ENCODE measurements around the gene P4HA2. TPM values are rescaled to one million over a fixed set of nuclear protein-coding genes. Genes with fewer than 3 reads are reported as not detected.

The P4HA2 gene
- total and polyA plus RNA-seq, 2 donors (not counting 3 experiments of a cell fraction or from before 2014, with no cell fraction given): 37.6 to 58.7 TPM

DNA sequence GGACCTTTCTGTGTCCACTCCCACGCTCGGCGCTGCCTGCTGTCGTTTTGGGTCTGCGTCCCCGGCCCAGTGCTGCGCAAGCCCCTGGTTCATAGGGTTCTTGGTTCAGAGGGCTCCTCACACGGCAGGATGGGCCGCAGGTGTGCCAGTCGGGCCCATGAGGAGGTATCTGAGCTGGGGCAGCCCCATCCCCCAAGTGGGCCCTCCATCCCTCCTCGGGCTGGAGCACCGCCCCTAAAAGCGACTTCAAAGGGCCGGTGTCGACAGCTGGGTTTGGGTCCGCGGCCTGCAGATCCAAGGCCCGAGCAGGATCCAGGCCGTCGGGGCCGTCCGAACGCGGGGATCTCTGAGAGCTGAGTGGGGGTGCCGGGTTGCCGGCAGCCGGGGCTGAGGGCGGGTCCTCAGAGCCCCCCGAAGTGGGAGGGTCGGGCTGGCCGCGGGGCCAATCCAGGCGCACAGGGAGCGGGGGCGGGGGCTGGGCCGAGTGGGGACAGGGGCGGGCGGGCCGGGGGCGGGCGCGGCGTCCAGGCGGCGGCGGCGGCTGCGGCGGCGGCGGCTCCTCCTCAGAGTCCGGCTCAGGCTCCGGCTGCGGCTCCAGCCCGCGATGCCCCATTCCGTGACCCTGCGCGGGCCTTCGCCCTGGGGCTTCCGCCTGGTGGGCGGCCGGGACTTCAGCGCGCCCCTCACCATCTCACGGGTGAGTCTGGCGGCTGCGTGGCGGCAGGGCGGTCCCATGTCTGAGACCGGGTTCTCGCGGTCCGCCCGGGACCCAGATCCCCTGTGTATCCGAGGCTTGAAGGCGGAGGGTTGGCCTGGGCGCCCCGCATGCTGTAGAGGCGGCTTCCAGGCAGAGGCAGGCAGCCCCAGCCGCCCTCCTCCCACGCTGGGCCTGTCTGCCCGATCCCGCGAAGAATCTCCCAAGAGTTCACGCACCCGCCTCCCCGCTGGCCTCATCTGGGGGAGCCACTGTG lies 29.8 kb upstream of the P4HA2 start, which contains the start of gene PDLIM4:
TSS of gene PDLIM4 (plus strand) at position 566 of the 971 bp plus-strand sequence. CDS start at position 605, 39 bp downstream.
- Histone ChIP-seq H3K4me2 (ENCODE audit: insufficient read depth, low read length) (peak within 1 kb of the TSS; percentile 75), H2AFZ (ENCODE audit: low read depth, low read length) (peak within 1 kb of the TSS; percentile 87), H3K4me3 (replicated peaks in 1 of 3; ENCODE audit: insufficient read depth in 1 of 3, low read depth in 1 of 3, low read length in 3 of 3) (peak within 1 kb of the TSS; percentile 59 to 78 (median 78)), H3K9me3 (replicated peaks; ENCODE audit: control insufficient read depth, insufficient read depth, low read length) (no peaks in the 10 kb centered on the region), H3K79me2 (ENCODE audit: control insufficient read depth, insufficient read depth, low read length) (peaks cover 41% of the 10 kb centered on the region), H3K36me3 (ENCODE audit: control insufficient read depth in 2 of 2, extremely low read depth in 1 of 2, insufficient read depth in 2 of 2, low read length in 2 of 2) (peaks cover 2% of the 10 kb centered on the region in 2 experiments), H4K20me1 (replicated peaks; ENCODE audit: control insufficient read depth, extremely low read depth, insufficient read depth, low read length) (no peaks in the 10 kb centered on the region), H3K9ac (replicated peaks; ENCODE audit: extremely low read depth, insufficient read depth, low read length) (peak within 1 kb of the TSS; percentile 96), H3K27ac (ENCODE audit: insufficient read depth, low read depth, low read length) (peak within 1 kb of the TSS; percentile 96), H3K27me3 (ENCODE audit: control insufficient read depth in 2 of 2, insufficient read depth in 2 of 2, low read length in 2 of 2) (no peaks in the 10 kb centered on the region), H3K4me1 (ENCODE audit: control insufficient read depth, extremely low read depth, insufficient read depth, low read length) (peaks cover 42% of the 10 kb centered on the region), H3K9me1 (replicated peaks; ENCODE audit: control insufficient read depth, extremely low read depth, insufficient read depth, low read length) (no peaks in the 10 kb centered on the region)
- intact Hi-C loops (cut with micrococcal nuclease): loop anchor here (1.0 kb wide), 3 partner anchors 19 to 38 kb away; partner anchors contain the start of gene P4HA2
- peak; percentile 62 for DNase-seq (ENCODE audit: low read depth, low spot score)
- BruUV-seq (replicated peaks): TSS peak; percentile 53
- dilution Hi-C loops (cut with MboI; ENCODE audit: extremely low pct_ligation_motif_present, low sequenced_read_pairs): no loop called here
- peak; percentile 67 for FAIRE-seq
- CTCF ChIA-PET: interaction anchor here (0.7 to 1.7 kb wide), 2 partner anchors 19 to 37 kb away, joined by 5 to 10 read pairs; partner anchors contain the start of gene SLC22A4
- no peak for TF ChIP-seq FOS (IDR thresholded peaks at IDR 0.05; ENCODE audit: borderline replicate concordance, insufficient read depth, low read length)
- no peak for TF ChIP-seq MYC (IDR thresholded peaks at IDR 0.05; ENCODE audit: low read depth, low read length)
- no peak for TF ChIP-seq EZH2 (IDR thresholded peaks at IDR 0.05; ENCODE audit: borderline replicate concordance, low read depth, low read length, severe bottlenecking)
- no peak for TF ChIP-seq GATA2 (IDR thresholded peaks at IDR 0.05; ENCODE audit: insufficient read depth, insufficient read length, low read depth, low read length)
- peak; percentile 80 for TF ChIP-seq POLR2A (IDR thresholded peaks at IDR 0.05; ENCODE audit: low read depth, low read length)
- TF ChIP-seq POLR2AphosphoS5 (IDR thresholded peaks at IDR 0.05; ENCODE audit: insufficient read depth, low read depth, low read length): peak; percentile 60
- TF ChIP-seq, protein P1, sequence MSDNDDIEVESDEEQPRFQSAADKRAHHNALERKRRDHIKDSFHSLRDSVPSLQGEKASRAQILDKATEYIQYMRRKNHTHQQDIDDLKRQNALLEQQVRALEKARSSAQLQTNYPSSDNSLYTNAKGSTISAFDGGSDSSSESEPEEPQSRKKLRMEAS (IDR thresholded peaks at IDR 0.05; ENCODE audit: insufficient read depth, insufficient read length): no peak
- POLR2A ChIA-PET: no interaction called here

Measured in endothelial cell of umbilical vein (primary cell).